ENCODE measurements around the gene STK33.

GRCh38 chr11:8384199-8384821, 209.7 kb downstream of the STK33 start:
- TF ChIP-seq POLR2A (IDR thresholded peaks at IDR 0.05; ENCODE audit: low read depth, low read length) (no peak), TAF1 (IDR thresholded peaks at IDR 0.05; ENCODE audit: low read depth, low read length) (no peak), POLR2AphosphoS5 (IDR thresholded peaks at IDR 0.05; ENCODE audit: low read depth, low read length) (no peak), PAX5 (IDR thresholded peaks at IDR 0.05; ENCODE audit: insufficient read depth, low read length, severe bottlenecking) (peak; percentile 91)

Measured in GM12891 (cell line).